SK-N-SH treated with all-trans-retinoic acid at 6 μM for 48 hours (cell line): ENCODE measurements around the gene MED27.

ENCODE experiments used
- ATAC-seq: fragments of 200-7000 bp; cut with Tn5 transposase; 3 replicates; pipeline ENCODE4 v1.9.1; 2020; ENCODE audit warnings: mild to moderate bottlenecking, moderate library complexity
- ARNTL ChIP-seq: fragments of 450-650 bp; formaldehyde crosslinking; IDR thresholded peaks from 2 replicates; pipeline ENCODE4 v1.5.0; 2020; ENCODE audit warnings: low read depth, mild to moderate bottlenecking, moderate library complexity, borderline replicate concordance
- BACH2 ChIP-seq: fragments of 250-450 bp; sonication (Bioruptor Pico); IDR thresholded peaks from 2 replicates; pipeline ENCODE4 v1.9.0; 2021; ENCODE audit warnings: mild to moderate bottlenecking, borderline replicate concordance
- CREB5 ChIP-seq: fragments of 250-450 bp; sonication (Bioruptor Pico); IDR thresholded peaks from 2 replicates; pipeline ENCODE4 v1.5.1; 2020; ENCODE audit warnings: low read depth, mild to moderate bottlenecking, moderate library complexity
- CSDC2 ChIP-seq: fragments of 250-450 bp; sonication (Bioruptor Pico); IDR thresholded peaks from 2 replicates; pipeline ENCODE4 v1.5.0; 2020; ENCODE audit warnings: mild to moderate bottlenecking, moderate library complexity
- CSRNP3 ChIP-seq: fragments of 250-450 bp; sonication (Bioruptor Pico); IDR thresholded peaks from 2 replicates; pipeline ENCODE4 v1.5.1; 2021; ENCODE audit warnings: mild to moderate bottlenecking, moderate library complexity
- ESRRG ChIP-seq: fragments of 250-450 bp; sonication (Bioruptor Pico); IDR thresholded peaks from 2 replicates; pipeline ENCODE4 v1.6.1; 2021; ENCODE audit warnings: mild to moderate bottlenecking
- ISL1 ChIP-seq: fragments of 250-450 bp; sonication (Bioruptor Pico); IDR thresholded peaks from 2 replicates; pipeline ENCODE4 v2.1.2; 2022; ENCODE audit warnings: mild to moderate bottlenecking, moderate library complexity
- PATZ1 ChIP-seq: fragments of 250-450 bp; sonication (Bioruptor Pico); IDR thresholded peaks from 2 replicates; pipeline ENCODE4 v1.8.0; 2020; ENCODE audit warnings: mild to moderate bottlenecking, moderate library complexity, borderline replicate concordance
- POU6F1 ChIP-seq: fragments of 250-450 bp; sonication (Bioruptor Pico); IDR thresholded peaks from 2 replicates; pipeline ENCODE4 v1.8.0; 2021; ENCODE audit warnings: low read depth, mild to moderate bottlenecking, moderate library complexity, borderline replicate concordance
- PPARA ChIP-seq: fragments of 250-450 bp; sonication (Bioruptor Pico); IDR thresholded peaks from 2 replicates; pipeline ENCODE4 v1.5.0; 2020; ENCODE audit warnings: mild to moderate bottlenecking, borderline replicate concordance
- RARB ChIP-seq: fragments of 250-450 bp; sonication (Bioruptor Pico); IDR thresholded peaks from 2 replicates; pipeline ENCODE4 v1.8.0; 2021; ENCODE audit warnings: mild to moderate bottlenecking, moderate library complexity
- SNAI2 ChIP-seq: fragments of 250-450 bp; sonication (Bioruptor Pico); IDR thresholded peaks from 2 replicates; pipeline ENCODE4 v1.5.0; 2020; ENCODE audit warnings: mild to moderate bottlenecking, moderate library complexity
- TCF4 ChIP-seq: fragments of 250-450 bp; sonication (Bioruptor Pico); IDR thresholded peaks from 2 replicates; pipeline ENCODE4 v1.8.0; 2021; ENCODE audit warnings: mild to moderate bottlenecking, moderate library complexity, borderline replicate concordance
- TOX ChIP-seq: fragments of 250-450 bp; sonication (Bioruptor Pico); IDR thresholded peaks from 2 replicates; pipeline ENCODE4 v1.8.0; 2021; ENCODE audit warnings: mild to moderate bottlenecking, moderate library complexity, borderline replicate concordance
- TSHZ2 ChIP-seq: fragments of 250-450 bp; sonication (Bioruptor Pico); IDR thresholded peaks from 2 replicates; pipeline ENCODE4 v1.5.0; 2020; ENCODE audit warnings: mild to moderate bottlenecking, moderate library complexity
- ZC3H10 ChIP-seq: fragments of 250-450 bp; sonication (Bioruptor Pico); IDR thresholded peaks from 2 replicates; pipeline ENCODE4 v1.5.1; 2021; ENCODE audit warnings: mild to moderate bottlenecking, moderate library complexity
- ZFP30 ChIP-seq: fragments of 450-650 bp; formaldehyde crosslinking; IDR thresholded peaks from 2 replicates; pipeline ENCODE4 v1.5.0; 2022; ENCODE audit warnings: mild to moderate bottlenecking, moderate library complexity
- ZNF565 ChIP-seq: fragments of 450-650 bp; formaldehyde crosslinking; conservative IDR thresholded peaks from 2 replicates; pipeline ENCODE4 v1.5.0; 2020; ENCODE audit warnings: low read depth, mild to moderate bottlenecking, moderate library complexity
- ZNF70 ChIP-seq: fragments of 450-650 bp; formaldehyde crosslinking; IDR thresholded peaks from 2 replicates; pipeline ENCODE4 v1.5.0; 2020; ENCODE audit warnings: mild to moderate bottlenecking, moderate library complexity
- ZNF8 ChIP-seq: fragments of 450-650 bp; formaldehyde crosslinking; IDR thresholded peaks from 2 replicates; pipeline ENCODE4 v1.5.0; 2020; ENCODE audit warnings: mild to moderate bottlenecking, moderate library complexity

The MED27 gene

GRCh38 chr9:131867611-131868192 is 212.0 kb downstream of the MED27 start (continued):
- TF ChIP-seq BACH2 (CRISPR knock-in tag) (no peak), ZFP30 (CRISPR knock-in tag) (no peak)
- TF ChIP-seq, all 23 proteins: peak for 0

- no peak for ATAC-seq
- TF ChIP-seq RARB (no peak), SNAI2 (CRISPR knock-in tag) (no peak), ZNF70 (CRISPR knock-in tag) (no peak), ZFP30 (CRISPR knock-in tag) (no peak), PATZ1 (CRISPR knock-in tag) (no peak), TCF4 (no peak), ESRRG (no peak), ZNF8 (no peak), ISL1 (CRISPR knock-in tag) (no peak), TOX (no peak), ZC3H10 (CRISPR knock-in tag) (no peak), PPARA (no peak), TSHZ2 (CRISPR knock-in tag) (no peak)
These were observed 214.0 kb downstream of the MED27 start for GRCh38 chr9:131865446-131866195.

- ATAC-seq: no peak
- TF ChIP-seq ZC3H10 (CRISPR knock-in tag): no peak
These were observed 215.1 kb downstream of the MED27 start for GRCh38 chr9:131864531-131864930.

- ATAC-seq: no peak
- TF ChIP-seq RARB (no peak), ZNF70 (CRISPR knock-in tag) (no peak), CREB5 (CRISPR knock-in tag) (no peak), PATZ1 (CRISPR knock-in tag) (no peak), ZC3H10 (CRISPR knock-in tag) (no peak), ZFP30 (CRISPR knock-in tag) (no peak), TOX (no peak), CSRNP3 (CRISPR knock-in tag) (no peak), SNAI2 (CRISPR knock-in tag) (no peak), ESRRG (no peak), ARNTL (CRISPR knock-in tag) (no peak), ISL1 (CRISPR knock-in tag) (no peak), POU6F1 (CRISPR knock-in tag) (no peak), CSDC2 (CRISPR knock-in tag) (no peak), ZNF565 (CRISPR knock-in tag) (no peak), PPARA (no peak), TSHZ2 (CRISPR knock-in tag) (no peak)
These were observed 216.3 kb downstream of the MED27 start for GRCh38 chr9:131863306-131863896.
